ENCODE data around the gene OVAAL.

OVAAL gene

GRCh38 chr1:180597520-180597919, 38.8 kb downstream of the OVAAL start:
- TF ChIP-seq FOXP2 (optimal IDR thresholded peaks at IDR 0.05; ENCODE audit: control extremely low read depth, extremely low read length, insufficient read depth) (no peak), POLR2AphosphoS5 (IDR thresholded peaks at IDR 0.05; ENCODE audit: borderline replicate concordance, low read depth, low read length) (no peak), EZH2 (IDR thresholded peaks at IDR 0.05) (no peak)
- Histone ChIP-seq H3K27ac (no peak overlapping the region), H3K4me3 (no peak overlapping the region), H3K9ac (ENCODE audit: insufficient read length) (no peak overlapping the region), H3K36me3 (ENCODE audit: insufficient read depth, low read length) (no peaks in the 10 kb centered on the region), H3K9me3 (ENCODE audit: low read depth, low read length) (no peaks in the 10 kb centered on the region)
- DNase-seq (ENCODE audit: low read depth, low spot score) = no peak

- no peak overlapping the region for H3K4me3 ChIP-seq
- H3K27ac ChIP-seq = no peak overlapping the region
- no peak overlapping the region for H3K9ac ChIP-seq (ENCODE audit: insufficient read length)
- no peak for DNase-seq (ENCODE audit: low read depth, low spot score)
- H3K9me3 ChIP-seq (ENCODE audit: low read depth, low read length) = no peaks in the 10 kb centered on the region
- no peak for TF ChIP-seq FOXP2 (optimal IDR thresholded peaks at IDR 0.05; ENCODE audit: control extremely low read depth, extremely low read length, insufficient read depth)
- no peak for TF ChIP-seq POLR2AphosphoS5 (IDR thresholded peaks at IDR 0.05; ENCODE audit: borderline replicate concordance, low read depth, low read length)
- TF ChIP-seq EZH2 (IDR thresholded peaks at IDR 0.05) = no peak
- H3K36me3 ChIP-seq (ENCODE audit: insufficient read depth, low read length) = no peaks in the 10 kb centered on the region
Measured at GRCh38 chr1:180598333-180598974, 39.7 kb downstream of the OVAAL start.

GRCh38 chr1:180600343-180600742, 41.6 kb downstream of the OVAAL start:
- TF ChIP-seq POLR2AphosphoS5 (IDR thresholded peaks at IDR 0.05; ENCODE audit: borderline replicate concordance, low read depth, low read length) = no peak
- TF ChIP-seq FOXP2 (optimal IDR thresholded peaks at IDR 0.05; ENCODE audit: control extremely low read depth, extremely low read length, insufficient read depth) = no peak
- no peak for TF ChIP-seq EZH2 (IDR thresholded peaks at IDR 0.05)
- Histone ChIP-seq H3K27ac (no peak overlapping the region), H3K9ac (ENCODE audit: insufficient read length) (no peak overlapping the region), H3K9me3 (ENCODE audit: low read depth, low read length) (no peaks in the 10 kb centered on the region), H3K36me3 (ENCODE audit: insufficient read depth, low read length) (no peaks in the 10 kb centered on the region), H3K4me3 (no peak overlapping the region)
- no peak for DNase-seq (ENCODE audit: low read depth, low spot score)

GRCh38 chr1:180601512-180601911, 42.7 kb downstream of the OVAAL start:
- H3K36me3 ChIP-seq (ENCODE audit: insufficient read depth, low read length) = no peaks in the 10 kb centered on the region
- TF ChIP-seq FOXP2 (optimal IDR thresholded peaks at IDR 0.05; ENCODE audit: control extremely low read depth, extremely low read length, insufficient read depth) (no peak), POLR2AphosphoS5 (IDR thresholded peaks at IDR 0.05; ENCODE audit: borderline replicate concordance, low read depth, low read length) (no peak), EZH2 (IDR thresholded peaks at IDR 0.05) (no peak)

DNA sequence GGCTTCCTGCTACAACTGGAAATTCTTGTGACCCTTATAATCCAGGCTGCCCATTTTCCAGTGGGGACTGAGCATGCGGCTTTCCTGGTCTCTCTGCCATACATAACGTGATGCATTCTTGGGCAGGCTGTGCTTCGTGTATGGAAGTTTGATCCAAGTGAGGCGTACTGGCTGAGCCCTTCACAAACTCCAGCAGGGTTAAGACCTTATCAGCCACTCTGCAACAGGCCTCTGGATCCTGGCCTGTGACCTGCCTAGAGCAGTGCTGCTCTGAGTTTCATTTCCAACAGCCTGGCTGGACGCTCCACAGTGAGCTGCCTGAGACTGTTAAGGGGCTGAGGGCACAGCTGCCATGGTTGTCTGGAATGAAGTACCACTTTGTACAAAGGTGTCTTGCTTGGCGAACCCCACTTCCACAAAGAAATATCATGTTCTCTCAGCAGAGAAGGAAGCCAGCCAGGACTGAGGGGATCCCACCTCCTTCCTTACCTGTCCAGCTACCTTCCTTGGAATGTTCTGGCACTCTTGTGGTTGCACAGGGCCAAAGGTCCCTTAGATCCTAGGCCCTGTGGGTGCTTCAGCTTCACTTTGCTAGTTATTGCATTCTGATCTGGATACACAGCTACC, 44.6 kb downstream of the OVAAL start:
- H3K27ac ChIP-seq = no peak overlapping the region
- no peak overlapping the region for H3K9ac ChIP-seq (ENCODE audit: insufficient read length)
- H3K9me3 ChIP-seq (ENCODE audit: low read depth, low read length) = no peaks in the 10 kb centered on the region
- no peak for DNase-seq (ENCODE audit: low read depth, low spot score)
- H3K4me3 ChIP-seq = no peak overlapping the region
- no peak for TF ChIP-seq EZH2 (IDR thresholded peaks at IDR 0.05)
- no peak for TF ChIP-seq POLR2AphosphoS5 (IDR thresholded peaks at IDR 0.05; ENCODE audit: borderline replicate concordance, low read depth, low read length)
- no peak for TF ChIP-seq FOXP2 (optimal IDR thresholded peaks at IDR 0.05; ENCODE audit: control extremely low read depth, extremely low read length, insufficient read depth)
- H3K36me3 ChIP-seq (ENCODE audit: insufficient read depth, low read length) = no peaks in the 10 kb centered on the region

More at GRCh38 chr1:180601512-180601911, 42.7 kb downstream of the OVAAL start:
- H3K9me3 ChIP-seq (ENCODE audit: low read depth, low read length) = no peaks in the 10 kb centered on the region
- no peak for DNase-seq (ENCODE audit: low read depth, low spot score)
- no peak overlapping the region for H3K27ac ChIP-seq
- H3K4me3 ChIP-seq = no peak overlapping the region
- H3K9ac ChIP-seq (ENCODE audit: insufficient read length) = no peak overlapping the region

- H3K9me3 ChIP-seq (ENCODE audit: low read depth, low read length) = no peaks in the 10 kb centered on the region
- H3K4me3 ChIP-seq = no peak overlapping the region
- H3K27ac ChIP-seq = no peak overlapping the region
- no peak overlapping the region for H3K9ac ChIP-seq (ENCODE audit: insufficient read length)
- TF ChIP-seq POLR2AphosphoS5 (IDR thresholded peaks at IDR 0.05; ENCODE audit: borderline replicate concordance, low read depth, low read length) (no peak), EZH2 (IDR thresholded peaks at IDR 0.05) (no peak)
- no peak for DNase-seq (ENCODE audit: low read depth, low spot score)
- no peaks in the 10 kb centered on the region for H3K36me3 ChIP-seq (ENCODE audit: insufficient read depth, low read length)
Measured at GRCh38 chr1:180603850-180604226, 45.1 kb downstream of the OVAAL start.

DNA sequence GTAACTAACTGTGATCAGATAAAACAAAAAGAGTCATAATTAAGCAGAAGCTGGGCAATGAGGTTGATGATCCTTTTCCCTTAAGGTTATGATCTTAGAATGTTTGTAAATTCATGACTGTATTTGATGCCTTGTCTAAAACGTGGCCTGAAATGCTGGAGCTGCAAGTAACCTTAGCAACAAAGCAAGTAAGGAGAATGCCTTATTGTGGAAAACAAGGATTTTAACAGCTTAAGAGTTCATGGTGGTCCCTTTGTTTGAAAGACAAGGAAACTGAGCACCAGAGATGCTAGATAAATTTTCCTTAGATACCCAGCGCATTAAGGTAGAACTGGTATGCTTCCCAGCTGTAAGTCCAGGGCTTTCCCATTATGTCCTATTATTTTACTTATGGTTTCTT, 47.4 kb downstream of the OVAAL start:
- Histone ChIP-seq H3K27ac (no peak overlapping the region), H3K9ac (ENCODE audit: insufficient read length) (no peak overlapping the region), H3K36me3 (ENCODE audit: insufficient read depth, low read length) (no peaks in the 10 kb centered on the region), H3K9me3 (ENCODE audit: low read depth, low read length) (no peaks in the 10 kb centered on the region), H3K4me3 (no peak overlapping the region)
- no peak for TF ChIP-seq EZH2 (IDR thresholded peaks at IDR 0.05)
- no peak for DNase-seq (ENCODE audit: low read depth, low spot score)

GRCh38 chr1:180609643-180610555, 51.1 kb downstream of the OVAAL start:
- H3K4me3 ChIP-seq = no peak overlapping the region
- H3K27ac ChIP-seq = no peak overlapping the region
- TF ChIP-seq FOXP2 (optimal IDR thresholded peaks at IDR 0.05; ENCODE audit: control extremely low read depth, extremely low read length, insufficient read depth) = no peak
- TF ChIP-seq POLR2AphosphoS5 (IDR thresholded peaks at IDR 0.05; ENCODE audit: borderline replicate concordance, low read depth, low read length) = no peak
- TF ChIP-seq EZH2 (IDR thresholded peaks at IDR 0.05) = no peak
- no peak for DNase-seq (ENCODE audit: low read depth, low spot score)
- no peak overlapping the region for H3K9ac ChIP-seq (ENCODE audit: insufficient read length)
- no peaks in the 10 kb centered on the region for H3K36me3 ChIP-seq (ENCODE audit: insufficient read depth, low read length)
- H3K9me3 ChIP-seq (ENCODE audit: low read depth, low read length) = no peaks in the 10 kb centered on the region

All from SK-N-MC (cell line).